ENCODE results near the gene MCM5. TPM values are rescaled to one million over a fixed set of nuclear protein-coding genes. Genes with fewer than 3 reads are reported as not detected.

Gene MCM5
- total RNA-seq, 3 donors from 2014 or later: 18.5 to 45.2 (median 30.3) TPM

DNA sequence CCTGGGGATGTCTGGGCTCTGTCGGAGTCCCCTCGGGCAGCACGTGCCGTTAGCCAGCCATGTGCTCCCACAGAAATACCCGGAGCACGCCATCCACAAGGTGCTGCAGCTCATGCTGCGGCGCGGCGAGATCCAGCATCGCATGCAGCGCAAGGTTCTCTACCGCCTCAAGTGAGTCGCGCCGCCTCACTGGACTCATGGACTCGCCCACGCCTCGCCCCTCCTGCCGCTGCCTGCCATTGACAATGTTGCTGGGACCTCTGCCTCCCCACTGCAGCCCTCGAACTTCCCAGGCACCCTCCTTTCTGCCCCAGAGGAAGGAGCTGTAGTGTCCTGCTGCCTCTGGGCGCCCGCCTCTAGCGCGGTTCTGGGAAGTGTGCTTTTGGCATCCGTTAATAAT lies 24.1 kb downstream of the MCM5 start:
- Histone ChIP-seq H3K4me1 (ENCODE audit: low read depth) (no peaks in the 10 kb centered on the region), H3K4me3 (no peak overlapping the region), H3K36me3 (ENCODE audit: low read depth) (peaks cover 3% of the 10 kb centered on the region), H3K9me3 (no peaks in the 10 kb centered on the region)
- TF ChIP-seq, protein P1, sequence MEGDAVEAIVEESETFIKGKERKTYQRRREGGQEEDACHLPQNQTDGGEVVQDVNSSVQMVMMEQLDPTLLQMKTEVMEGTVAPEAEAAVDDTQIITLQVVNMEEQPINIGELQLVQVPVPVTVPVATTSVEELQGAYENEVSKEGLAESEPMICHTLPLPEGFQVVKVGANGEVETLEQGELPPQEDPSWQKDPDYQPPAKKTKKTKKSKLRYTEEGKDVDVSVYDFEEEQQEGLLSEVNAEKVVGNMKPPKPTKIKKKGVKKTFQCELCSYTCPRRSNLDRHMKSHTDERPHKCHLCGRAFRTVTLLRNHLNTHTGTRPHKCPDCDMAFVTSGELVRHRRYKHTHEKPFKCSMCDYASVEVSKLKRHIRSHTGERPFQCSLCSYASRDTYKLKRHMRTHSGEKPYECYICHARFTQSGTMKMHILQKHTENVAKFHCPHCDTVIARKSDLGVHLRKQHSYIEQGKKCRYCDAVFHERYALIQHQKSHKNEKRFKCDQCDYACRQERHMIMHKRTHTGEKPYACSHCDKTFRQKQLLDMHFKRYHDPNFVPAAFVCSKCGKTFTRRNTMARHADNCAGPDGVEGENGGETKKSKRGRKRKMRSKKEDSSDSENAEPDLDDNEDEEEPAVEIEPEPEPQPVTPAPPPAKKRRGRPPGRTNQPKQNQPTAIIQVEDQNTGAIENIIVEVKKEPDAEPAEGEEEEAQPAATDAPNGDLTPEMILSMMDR (IDR thresholded peaks at IDR 0.05): no peak
- intact Hi-C loops (cut with DNase I, micrococcal nuclease): no loop called here
- DNase-seq: no peak
- no peak for ATAC-seq

DNA sequence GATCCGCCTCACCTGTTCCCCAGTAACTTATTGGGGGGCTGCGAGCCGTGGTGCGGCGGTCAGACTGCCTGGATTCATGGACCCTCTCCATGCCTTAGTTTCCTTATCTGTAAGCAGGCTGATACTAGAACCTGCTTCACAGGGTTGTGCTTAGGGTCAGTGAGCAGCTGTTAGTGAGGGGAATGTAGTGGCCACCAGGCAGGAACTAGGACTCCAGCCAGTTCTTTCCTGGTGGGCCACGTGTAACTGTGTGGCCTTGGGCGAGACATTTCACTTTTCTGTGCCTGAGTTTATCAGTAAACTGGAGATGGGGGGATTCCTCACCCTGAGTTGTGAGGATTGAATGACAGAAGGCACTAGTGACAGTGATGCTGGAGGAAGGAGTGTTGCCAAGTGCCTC lies 24.8 kb downstream of the MCM5 start:
- Histone ChIP-seq H3K36me3 (ENCODE audit: low read depth) (peaks cover 3% of the 10 kb centered on the region), H3K4me3 (no peak overlapping the region), H3K9me3 (no peaks in the 10 kb centered on the region), H3K4me1 (ENCODE audit: low read depth) (no peaks in the 10 kb centered on the region)
- DNase-seq (no peak), ATAC-seq (no peak)
- TF ChIP-seq, protein P1 (IDR thresholded peaks at IDR 0.05): no peak
- intact Hi-C loops (cut with DNase I, micrococcal nuclease): no loop called here

DNA sequence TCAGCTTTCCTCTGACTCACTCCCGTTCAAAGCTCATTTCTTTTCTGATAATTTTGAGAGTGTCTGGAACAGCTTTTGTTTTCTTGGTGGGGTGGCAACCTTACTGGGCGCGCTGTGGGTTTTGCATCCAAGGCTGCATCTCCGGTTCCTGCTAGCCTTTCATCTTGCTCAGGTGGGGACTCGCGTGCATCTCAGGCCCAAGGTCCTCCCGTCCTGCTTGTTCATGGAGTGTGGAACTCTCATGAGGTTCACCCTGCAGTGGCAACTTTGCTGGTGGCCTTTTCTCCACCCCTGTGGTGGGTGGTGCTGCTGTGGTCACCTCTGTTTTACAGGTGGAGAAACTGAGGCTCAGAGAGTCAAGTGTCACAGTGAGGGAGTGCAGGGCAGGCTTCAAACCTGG lies 25.6 kb downstream of the MCM5 start:
- TF ChIP-seq, protein P1 (IDR thresholded peaks at IDR 0.05): no peak
- H3K36me3 ChIP-seq (ENCODE audit: low read depth): peaks cover under 1% of the 10 kb centered on the region
- H3K9me3 ChIP-seq: no peaks in the 10 kb centered on the region
- ATAC-seq (no peak), DNase-seq (no peak)
- intact Hi-C loops (cut with DNase I, micrococcal nuclease): no loop called here
- H3K4me1 ChIP-seq (ENCODE audit: low read depth): no peaks in the 10 kb centered on the region
- H3K4me3 ChIP-seq: no peak overlapping the region

DNA sequence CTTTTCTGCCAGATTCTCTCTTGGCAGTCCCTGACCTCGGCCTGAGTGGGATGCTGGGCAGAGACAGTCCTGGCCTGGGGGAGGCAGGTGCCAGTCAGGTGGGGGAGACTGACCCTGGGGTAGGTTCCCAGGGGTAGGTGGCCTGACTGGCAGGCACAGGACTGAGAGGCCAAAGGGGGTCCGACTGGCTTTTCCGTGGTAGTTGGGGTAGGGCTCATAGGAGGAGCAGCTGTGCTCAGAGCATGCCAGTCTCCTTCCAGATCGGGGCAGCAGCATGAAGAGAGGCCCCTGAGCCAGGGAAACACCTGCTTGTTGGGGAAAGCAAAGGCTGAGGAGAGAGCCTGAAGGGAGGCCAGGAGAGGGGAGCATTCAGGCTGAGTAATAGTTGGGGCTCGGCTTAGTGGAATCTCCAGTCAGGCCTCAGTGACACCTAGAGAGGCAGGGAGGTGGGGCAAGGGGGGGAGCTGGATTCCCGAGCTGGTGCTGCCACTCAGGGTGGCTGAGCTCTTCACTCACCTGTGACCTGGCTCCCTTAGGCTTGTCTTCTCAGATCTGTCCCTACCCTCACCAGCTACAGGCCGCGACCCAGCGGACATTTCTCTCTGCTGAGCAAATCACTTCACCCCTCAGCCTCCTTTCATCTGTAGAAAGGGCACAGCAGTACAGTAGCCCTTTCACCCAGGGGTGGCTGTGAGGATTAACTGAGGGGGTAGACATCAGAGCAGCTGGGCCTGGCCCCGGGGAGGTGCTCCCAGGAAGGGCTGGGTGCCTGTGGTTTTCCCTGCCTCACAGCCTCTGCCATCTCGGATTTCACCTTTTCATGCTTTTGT lies 26.2 kb downstream of the MCM5 start:
- no peaks in the 10 kb centered on the region for H3K36me3 ChIP-seq (ENCODE audit: low read depth)
- DNase-seq: no peak
- H3K9me3 ChIP-seq: no peaks in the 10 kb centered on the region
- H3K4me3 ChIP-seq: no peak overlapping the region
- ATAC-seq: no peak
- intact Hi-C loops (cut with DNase I, micrococcal nuclease): no loop called here
- TF ChIP-seq, protein P1 (IDR thresholded peaks at IDR 0.05): no peak
- peaks cover 1% of the 10 kb centered on the region for H3K4me1 ChIP-seq (ENCODE audit: low read depth)

DNA sequence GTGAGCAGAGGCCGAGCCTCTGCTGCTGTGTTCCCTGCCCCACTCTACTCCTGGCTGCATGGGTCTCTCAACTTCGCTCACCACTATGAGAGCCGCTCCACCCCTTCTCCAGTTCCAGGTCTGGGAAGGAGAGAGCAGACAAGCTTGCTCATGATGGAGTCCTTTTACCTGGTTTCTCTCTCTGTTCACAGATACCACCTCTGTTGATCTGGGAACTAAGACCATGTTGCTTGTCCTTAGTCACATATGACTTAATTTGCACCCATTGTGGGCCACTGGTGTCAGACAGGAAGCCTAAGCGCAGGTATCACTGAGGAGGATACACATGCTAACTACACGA lies 26.8 kb downstream of the MCM5 start:
- TF ChIP-seq, protein P1 (IDR thresholded peaks at IDR 0.05): no peak
- DNase-seq (no peak), ATAC-seq (no peak)
- Histone ChIP-seq H3K36me3 (ENCODE audit: low read depth) (no peaks in the 10 kb centered on the region), H3K4me3 (no peak overlapping the region), H3K9me3 (no peaks in the 10 kb centered on the region), H3K4me1 (ENCODE audit: low read depth) (peaks cover 7% of the 10 kb centered on the region)
- intact Hi-C loops (cut with DNase I, micrococcal nuclease): no loop called here

Data from mucosa of descending colon (tissue), 3 donors.